ENCODE data around the gene TRAPPC3. TPM values are rescaled to one million over a fixed set of nuclear protein-coding genes. Genes with fewer than 3 reads are reported as not detected.

Gene TRAPPC3
- total and polyA plus RNA-seq, 2 donors (not counting 1 experiment from before 2014, with no cell fraction given): 40.5 to 42.1 TPM

- Mint-ChIP-seq H3K27ac (peak overlapping the region; percentile 98), H3K9me3 (ENCODE audit: insufficient read depth) (no peaks in the 10 kb centered on the region), H3K27me3 (no peaks in the 10 kb centered on the region), H3K4me1 (peaks cover 63% of the 10 kb centered on the region), H3K4me3 (peak overlapping the region; percentile 99)
- DNase-seq: no peak
- Histone ChIP-seq H3K27ac (ENCODE audit: low read length in 2 of 2) (peak overlapping the region; percentile 77 to 94), H3K4me2 (replicated peaks; ENCODE audit: low read depth, low read length, poor library complexity, severe bottlenecking) (peak overlapping the region; percentile 82), H3K4me1 (ENCODE audit: control insufficient read depth in 2 of 2, insufficient read depth in 2 of 2, low read length in 2 of 2) (peaks cover 34 to 44% of the 10 kb centered on the region in 2 donors), H3K9ac (ENCODE audit: low read length) (peak overlapping the region; percentile 77), H3K36me3 (replicated peaks in 1 of 2; ENCODE audit: control extremely low read depth in 1 of 2, control insufficient read depth in 1 of 2, extremely low read depth in 1 of 2, insufficient read depth in 2 of 2, low read length in 1 of 2) (peaks cover 4 to 7% of the 10 kb centered on the region in 2 experiments), H3K27me3 (replicated peaks in 1 of 4; ENCODE audit: control extremely low read depth in 1 of 4, control insufficient read depth in 3 of 4, insufficient read depth in 4 of 4, low read length in 3 of 4) (no peaks in the 10 kb centered on the region), H4K20me1 (ENCODE audit: control insufficient read depth, insufficient read depth, low read length, poor library complexity, severe bottlenecking) (no peaks in the 10 kb centered on the region), H3K4me3 (ENCODE audit: control extremely low read depth in 1 of 5, extremely low read depth in 1 of 5, insufficient read depth in 1 of 5, low read depth in 2 of 5, low read length in 4 of 5) (peak overlapping the region in 3 of 5 experiments; percentile 20 to 76 (median 26)), H2AFZ (ENCODE audit: insufficient read depth, low read depth, low read length, poor library complexity, severe bottlenecking) (peak overlapping the region; percentile 82), H3K79me2 (ENCODE audit: control insufficient read depth, insufficient read depth, low read length) (peaks cover 56% of the 10 kb centered on the region), H3K9me3 (ENCODE audit: control extremely low read depth in 1 of 3, control insufficient read depth in 2 of 3, insufficient read depth in 1 of 3, low read length in 2 of 3) (no peaks in the 10 kb centered on the region)
- intact Hi-C loops (cut with micrococcal nuclease): loop anchor here (1.0 to 5.0 kb wide), 10 partner anchors 12 to 1542 kb away; partner anchors contain the start of genes ADPRS, CDCA8 and THRAP3
- ChIA-PET POLR2A (interaction anchor here (0.6 to 2.7 kb wide), 11 partner anchors 12 to 314 kb away, joined by 3 to 27 read pairs (median 4); partner anchors contain the start of genes ADPRS, MRPS15 and THRAP3), CTCF (interaction anchor here (0.6 to 9.5 kb wide), 33 partner anchors 12 to 598 kb away, joined by 3 to 187 read pairs (median 6); partner anchors contain the start of genes ADPRS, AGO1, LSM10 and MRPS15)
- no peak for ATAC-seq (ENCODE audit: low read depth)
- WGBS (ENCODE audit: insufficient coverage): 59% methylated on average over 6 of the region's 6 CpGs
- TF ChIP-seq EZH2 (IDR thresholded peaks at IDR 0.05; ENCODE audit: borderline replicate concordance, insufficient read depth, low read depth, low read length, poor library complexity, severe bottlenecking): no peak
- TF ChIP-seq, protein P1, sequence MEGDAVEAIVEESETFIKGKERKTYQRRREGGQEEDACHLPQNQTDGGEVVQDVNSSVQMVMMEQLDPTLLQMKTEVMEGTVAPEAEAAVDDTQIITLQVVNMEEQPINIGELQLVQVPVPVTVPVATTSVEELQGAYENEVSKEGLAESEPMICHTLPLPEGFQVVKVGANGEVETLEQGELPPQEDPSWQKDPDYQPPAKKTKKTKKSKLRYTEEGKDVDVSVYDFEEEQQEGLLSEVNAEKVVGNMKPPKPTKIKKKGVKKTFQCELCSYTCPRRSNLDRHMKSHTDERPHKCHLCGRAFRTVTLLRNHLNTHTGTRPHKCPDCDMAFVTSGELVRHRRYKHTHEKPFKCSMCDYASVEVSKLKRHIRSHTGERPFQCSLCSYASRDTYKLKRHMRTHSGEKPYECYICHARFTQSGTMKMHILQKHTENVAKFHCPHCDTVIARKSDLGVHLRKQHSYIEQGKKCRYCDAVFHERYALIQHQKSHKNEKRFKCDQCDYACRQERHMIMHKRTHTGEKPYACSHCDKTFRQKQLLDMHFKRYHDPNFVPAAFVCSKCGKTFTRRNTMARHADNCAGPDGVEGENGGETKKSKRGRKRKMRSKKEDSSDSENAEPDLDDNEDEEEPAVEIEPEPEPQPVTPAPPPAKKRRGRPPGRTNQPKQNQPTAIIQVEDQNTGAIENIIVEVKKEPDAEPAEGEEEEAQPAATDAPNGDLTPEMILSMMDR (IDR thresholded peaks at IDR 0.05): no peak
Measured at GRCh38 chr1:36149973-36150295, 648 bp upstream of the TRAPPC3 start.

DNA sequence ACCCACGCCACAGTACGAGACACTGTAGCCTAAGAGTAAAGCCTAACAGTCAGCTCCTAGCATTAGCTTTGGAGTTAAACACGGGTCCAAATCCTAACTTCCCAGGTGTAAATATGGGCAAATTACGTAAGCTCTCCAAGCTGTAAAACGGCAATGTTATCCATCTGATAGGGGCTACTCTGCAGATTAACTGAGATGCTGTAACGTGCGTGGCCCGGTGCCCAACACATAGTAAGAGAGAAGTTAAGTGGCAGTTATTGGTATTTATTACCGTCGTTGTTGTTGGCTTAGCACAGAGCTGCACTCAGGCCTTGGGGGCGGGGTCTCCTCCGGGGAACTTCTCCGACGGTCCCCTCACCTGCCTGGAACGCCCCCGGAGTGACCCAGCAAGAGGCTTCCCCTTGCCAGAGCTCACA is 457 bp downstream of the TRAPPC3 start:
- Histone ChIP-seq H3K79me2 (ENCODE audit: control insufficient read depth, insufficient read depth, low read length) (peaks cover 57% of the 10 kb centered on the region), H3K27me3 (replicated peaks in 1 of 4; ENCODE audit: control extremely low read depth in 1 of 4, control insufficient read depth in 3 of 4, insufficient read depth in 4 of 4, low read length in 3 of 4) (no peaks in the 10 kb centered on the region), H3K4me3 (ENCODE audit: control extremely low read depth in 1 of 5, extremely low read depth in 1 of 5, insufficient read depth in 1 of 5, low read depth in 2 of 5, low read length in 4 of 5) (peak overlapping the region; percentile 74 to 84 (median 83)), H4K20me1 (ENCODE audit: control insufficient read depth, insufficient read depth, low read length, poor library complexity, severe bottlenecking) (peaks cover 2% of the 10 kb centered on the region), H3K9me3 (ENCODE audit: control extremely low read depth in 1 of 3, control insufficient read depth in 2 of 3, insufficient read depth in 1 of 3, low read length in 2 of 3) (no peaks in the 10 kb centered on the region), H3K36me3 (replicated peaks in 1 of 2; ENCODE audit: control extremely low read depth in 1 of 2, control insufficient read depth in 1 of 2, extremely low read depth in 1 of 2, insufficient read depth in 2 of 2, low read length in 1 of 2) (peaks cover 4 to 7% of the 10 kb centered on the region in 2 experiments), H2AFZ (ENCODE audit: insufficient read depth, low read depth, low read length, poor library complexity, severe bottlenecking) (peak overlapping the region; percentile 82), H3K27ac (ENCODE audit: low read length in 2 of 2) (peak overlapping the region; percentile 77 to 94), H3K4me2 (replicated peaks; ENCODE audit: low read depth, low read length, poor library complexity, severe bottlenecking) (peak overlapping the region; percentile 82), H3K9ac (ENCODE audit: low read length) (peak overlapping the region; percentile 77), H3K4me1 (ENCODE audit: control insufficient read depth in 2 of 2, insufficient read depth in 2 of 2, low read length in 2 of 2) (peaks cover 32 to 41% of the 10 kb centered on the region in 2 donors)
- WGBS (ENCODE audit: insufficient coverage): 1% methylated on average over 16 of the region's 16 CpGs
- H3K4me3 Mint-ChIP-seq: peak overlapping the region; percentile 99
- TF ChIP-seq, protein P1 (IDR thresholded peaks at IDR 0.05): no peak
- no peak for TF ChIP-seq EZH2 (IDR thresholded peaks at IDR 0.05; ENCODE audit: borderline replicate concordance, insufficient read depth, low read depth, low read length, poor library complexity, severe bottlenecking)
- H3K27me3 Mint-ChIP-seq: no peaks in the 10 kb centered on the region
- H3K27ac Mint-ChIP-seq: peak overlapping the region; percentile 98
- peaks cover 61% of the 10 kb centered on the region for H3K4me1 Mint-ChIP-seq
- ChIA-PET CTCF (interaction anchor here (0.5 to 9.5 kb wide), 30 partner anchors 13 to 315 kb away, joined by 3 to 187 read pairs (median 7); partner anchors contain the start of genes ADPRS, AGO1, LSM10 and MRPS15), POLR2A (interaction anchor here (0.6 to 2.7 kb wide), 10 partner anchors 13 to 315 kb away, joined by 3 to 27 read pairs (median 4); partner anchors contain the start of genes MRPS15 and THRAP3)
- no peaks in the 10 kb centered on the region for H3K9me3 Mint-ChIP-seq (ENCODE audit: insufficient read depth)
- intact Hi-C loops (cut with micrococcal nuclease): loop anchor here (1.0 to 5.0 kb wide), 9 partner anchors 39 to 1543 kb away; partner anchors contain the start of genes ADPRS, CDCA8 and THRAP3
- no peak for DNase-seq
- ATAC-seq (ENCODE audit: low read depth): no peak
